ENCODE measurements around the gene ARL6IP6. TPM values are rescaled to one million over a fixed set of nuclear protein-coding genes. Genes with fewer than 3 reads are reported as not detected.
A peak's percentile ranks its signal among the peaks of the same experiment; 100 is the strongest.
"Not testable (repeated sequence)": the region's sequence is repeated elsewhere in the genome, so short reads cannot be mapped to it uniquely, and the experiment has no call there.

ARL6IP6 gene
- total RNA-seq, 1 experiment from 2014 or later, result 45.9 TPM

DNA sequence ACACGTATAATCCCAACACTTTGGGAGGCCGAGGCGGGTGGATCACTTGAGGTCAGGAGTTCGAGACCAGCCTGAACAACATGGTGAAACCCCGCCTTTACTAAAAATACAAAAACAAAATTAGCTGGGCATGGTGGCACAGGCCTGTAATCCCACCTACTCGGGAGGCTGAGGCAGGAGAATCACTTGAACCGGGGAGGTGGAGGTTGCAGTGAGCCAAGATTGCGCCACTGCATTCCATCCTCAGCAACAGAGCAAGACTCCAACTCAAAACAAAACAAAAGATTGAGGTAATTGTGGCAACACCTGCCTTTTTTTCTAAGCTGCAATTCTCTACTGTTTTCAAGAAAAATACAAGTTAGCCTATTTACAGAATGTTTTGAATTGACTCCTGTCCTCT is 4.2 kb downstream of the ARL6IP6 start:
- DNase-seq (ENCODE audit: low spot score), result not testable (repeated sequence)

GRCh38 chr2:152723918-152724317 is 5.5 kb downstream of the ARL6IP6 start:
- no peak for DNase-seq (ENCODE audit: low spot score)

GRCh38 chr2:152729844-152730243 is 11.4 kb downstream of the ARL6IP6 start:
- DNase-seq (ENCODE audit: low spot score), result no peak

DNA sequence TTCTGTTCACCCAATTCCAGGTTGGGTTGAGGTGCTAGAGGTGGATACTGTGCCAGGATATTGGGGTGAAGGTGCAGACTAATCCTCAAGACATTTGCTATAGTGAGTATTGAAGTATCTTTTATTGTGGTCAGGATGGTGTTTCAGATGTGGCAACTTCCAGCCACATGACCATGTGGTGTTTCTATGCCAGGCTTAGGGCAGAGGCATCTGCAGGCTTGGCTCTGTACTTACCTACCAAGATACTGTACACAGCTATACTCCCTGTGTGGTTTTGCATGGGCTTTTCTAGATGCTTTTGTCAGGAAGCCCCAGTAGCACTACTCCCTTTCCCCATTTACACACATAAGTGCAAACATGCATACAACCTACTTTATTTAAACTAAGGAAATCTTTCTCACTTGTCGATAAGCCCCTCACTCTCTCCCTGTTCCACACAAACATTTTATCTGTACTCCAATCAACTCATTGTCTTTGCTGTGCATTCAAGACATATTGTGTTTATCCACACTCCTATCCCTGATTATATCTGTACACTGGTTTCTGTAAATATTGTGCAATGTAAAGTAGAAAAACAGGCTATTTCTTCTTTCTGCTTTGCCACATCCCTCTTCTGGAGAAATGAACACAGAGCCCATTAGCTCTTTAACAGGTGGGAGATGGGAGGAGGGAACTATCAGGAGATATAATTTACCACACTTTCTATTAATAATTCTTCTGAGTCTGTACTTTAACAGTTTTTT is 12.3 kb downstream of the ARL6IP6 start:
- peak; percentile 21 for DNase-seq (ENCODE audit: low spot score)

- DNase-seq (ENCODE audit: low spot score), result not testable (repeated sequence)
These were observed 19.1 kb downstream of the ARL6IP6 start for GRCh38 chr2:152737509-152737908.

- no peak for DNase-seq (ENCODE audit: low spot score)
These were observed 20.0 kb downstream of the ARL6IP6 start for GRCh38 chr2:152738438-152738837.

GRCh38 chr2:152739705-152740104 is 21.3 kb downstream of the ARL6IP6 start:
- not testable (repeated sequence) for DNase-seq (ENCODE audit: low spot score)

DNA sequence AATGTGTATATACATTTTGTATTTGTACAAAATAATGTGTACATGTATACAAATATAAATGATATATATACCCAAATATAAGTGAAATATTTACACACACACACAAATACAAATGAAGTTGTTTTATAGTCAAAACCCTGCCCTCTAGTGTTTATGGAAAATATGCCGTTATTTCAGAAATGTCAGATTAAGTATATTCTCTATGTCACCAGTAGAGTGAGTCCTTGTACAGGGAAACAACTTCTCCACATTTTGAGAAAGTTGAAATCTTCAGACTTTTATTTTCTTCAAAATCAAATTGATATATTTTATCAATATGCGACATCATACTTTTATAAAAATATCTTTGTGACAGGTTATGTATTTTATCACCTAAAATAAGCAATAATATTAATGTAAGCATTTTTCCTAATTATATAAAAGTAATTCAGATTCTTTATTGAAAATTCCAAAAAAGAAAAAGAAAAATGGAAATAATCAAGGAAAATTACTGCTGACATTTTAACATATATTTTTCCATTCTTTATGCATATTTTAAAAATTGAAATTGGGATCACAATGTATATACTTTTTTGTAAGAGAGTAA is 22.4 kb downstream of the ARL6IP6 start:
- DNase-seq (ENCODE audit: low spot score), result peak; percentile 56

DNA sequence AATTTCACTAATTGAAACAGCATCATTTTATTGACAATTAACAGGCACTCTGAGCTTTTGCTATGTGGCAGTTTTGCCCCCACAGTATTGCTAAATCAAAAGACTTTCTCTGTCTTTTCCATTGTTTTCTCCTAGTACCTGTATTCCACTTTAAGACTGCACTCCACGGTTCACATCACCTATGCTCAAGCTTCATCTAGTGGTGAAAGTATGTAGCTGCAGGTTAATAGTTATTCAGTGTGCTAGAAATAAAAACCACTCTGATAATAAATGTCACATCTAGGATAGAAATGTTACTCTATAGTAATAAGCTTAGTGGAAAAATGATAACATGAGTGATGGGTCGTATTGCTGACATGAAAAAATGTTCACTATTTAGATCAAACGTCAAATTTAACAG is 24.6 kb downstream of the ARL6IP6 start:
- DNase-seq (ENCODE audit: low spot score), result peak; percentile 11

- peak; percentile 18 for DNase-seq (ENCODE audit: low spot score)
These were observed 29.3 kb downstream of the ARL6IP6 start for GRCh38 chr2:152747751-152748150.

DNA sequence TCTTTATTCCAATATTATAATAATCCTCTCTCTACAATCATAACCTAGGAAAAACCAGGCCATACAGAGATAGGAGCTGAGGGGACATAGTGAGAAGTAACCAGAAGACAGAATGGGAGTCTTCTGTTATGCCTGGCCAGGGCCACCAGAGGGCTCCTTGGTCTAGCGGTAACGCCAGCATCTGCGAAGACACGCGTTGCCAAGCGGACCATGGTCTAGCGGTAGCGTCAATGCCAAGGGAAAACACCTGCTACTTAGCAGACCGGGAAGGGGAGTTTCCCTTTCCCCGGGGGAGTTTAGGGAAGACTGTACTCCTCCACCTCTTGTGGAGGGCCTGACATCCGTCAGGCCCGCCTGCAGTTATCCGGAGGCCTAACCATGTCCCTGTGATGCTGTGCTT is 36.6 kb downstream of the ARL6IP6 start:
- peak; percentile 6 for DNase-seq (ENCODE audit: low spot score)

- no peak for DNase-seq (ENCODE audit: low spot score)
These were observed 41.1 kb downstream of the ARL6IP6 start for GRCh38 chr2:152759290-152760072.

DNA sequence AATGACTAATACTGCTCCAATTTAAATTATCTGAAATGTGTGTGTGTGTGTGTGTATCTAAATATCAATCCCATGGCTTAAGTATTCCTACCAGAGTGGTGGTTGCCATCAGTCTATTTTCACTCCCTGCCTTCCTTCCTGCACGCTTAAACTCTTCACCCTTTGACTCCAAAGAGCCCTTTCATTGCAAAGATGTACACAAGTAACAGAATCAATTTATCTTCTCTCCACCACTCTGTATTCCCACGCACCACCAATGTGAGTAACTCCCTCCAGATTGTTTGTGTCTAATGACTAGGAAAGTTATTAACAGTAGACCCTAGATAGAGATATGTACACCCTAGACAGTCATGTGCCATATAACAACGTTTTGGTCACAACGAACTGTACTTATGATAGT is 42.8 kb downstream of the ARL6IP6 start:
- no peak for DNase-seq (ENCODE audit: low spot score)

- DNase-seq (ENCODE audit: low spot score), result peak; percentile 26
These were observed 43.8 kb downstream of the ARL6IP6 start for GRCh38 chr2:152762202-152762601.

GRCh38 chr2:152763208-152763607 is 44.8 kb downstream of the ARL6IP6 start:
- DNase-seq (ENCODE audit: low spot score), result not testable (repeated sequence)

GRCh38 chr2:152763651-152764050 is 45.2 kb downstream of the ARL6IP6 start:
- no peak for DNase-seq (ENCODE audit: low spot score)

DNA sequence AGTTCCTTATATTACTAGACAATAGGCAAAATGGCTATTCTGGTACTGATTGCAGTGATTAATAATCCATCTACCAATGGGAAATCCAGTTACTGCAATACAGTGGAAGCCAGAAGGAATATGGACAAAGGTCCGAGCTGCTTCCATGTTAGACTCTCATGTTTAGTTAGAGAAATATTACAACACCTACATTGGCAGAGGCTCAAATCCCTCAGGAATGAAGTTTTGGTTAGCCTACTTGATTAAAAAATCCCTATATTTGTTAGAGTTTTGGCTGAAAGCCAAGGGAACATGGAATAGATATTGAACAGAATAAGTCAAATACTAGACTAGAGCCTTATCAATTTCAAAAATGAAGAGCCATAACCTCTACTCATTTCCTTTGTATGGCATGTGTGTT is 48.5 kb downstream of the ARL6IP6 start:
- peak; percentile 12 for DNase-seq (ENCODE audit: low spot score)

- DNase-seq (ENCODE audit: low spot score), result no peak
These were observed 62.8 kb downstream of the ARL6IP6 start for GRCh38 chr2:152781175-152781574.

GRCh38 chr2:152782171-152782570 is 63.8 kb downstream of the ARL6IP6 start:
- no peak for DNase-seq (ENCODE audit: low spot score)

- DNase-seq (ENCODE audit: low spot score), result no peak
These were observed 72.5 kb downstream of the ARL6IP6 start for GRCh38 chr2:152790883-152791282.

DNA sequence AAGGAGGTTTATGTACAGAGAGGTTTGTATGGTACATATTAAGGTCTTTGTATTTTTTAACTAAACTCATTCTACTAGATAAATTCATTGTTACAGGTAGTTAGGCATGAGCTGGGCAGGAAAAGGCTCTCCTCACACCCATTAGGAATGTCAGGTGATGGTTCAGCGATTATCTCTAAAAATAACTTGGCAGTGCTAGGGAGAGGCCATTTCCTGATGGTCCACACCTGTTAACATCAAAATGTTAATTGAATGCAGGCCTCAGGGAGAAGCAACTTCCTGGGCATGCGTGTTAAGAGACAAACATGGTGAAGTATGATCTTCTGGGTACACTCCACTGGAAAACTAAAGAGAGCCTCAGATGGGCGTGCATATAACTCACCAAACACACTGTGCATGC is 73.6 kb downstream of the ARL6IP6 start:
- no peak for DNase-seq (ENCODE audit: low spot score)

DNA sequence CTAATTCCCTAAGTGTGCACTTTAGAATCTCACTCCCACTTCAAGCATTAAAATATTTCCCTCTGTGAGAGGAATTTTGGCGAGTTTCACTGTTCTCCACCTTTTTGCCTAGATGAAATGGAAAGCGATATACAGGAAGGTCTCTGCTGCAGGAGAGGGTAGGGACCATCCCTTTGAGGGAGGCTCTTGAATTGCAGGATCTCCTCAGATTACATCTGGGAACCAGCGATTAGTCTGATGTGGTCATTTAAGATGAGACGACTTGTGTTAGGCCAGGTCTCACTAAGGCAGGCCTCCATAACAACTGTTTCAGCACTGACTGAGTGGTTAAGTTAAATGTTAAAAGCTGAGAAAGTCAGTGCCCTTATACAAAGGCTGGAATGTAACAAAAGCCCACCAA is 74.6 kb downstream of the ARL6IP6 start:
- no peak for DNase-seq (ENCODE audit: low spot score)

DNA sequence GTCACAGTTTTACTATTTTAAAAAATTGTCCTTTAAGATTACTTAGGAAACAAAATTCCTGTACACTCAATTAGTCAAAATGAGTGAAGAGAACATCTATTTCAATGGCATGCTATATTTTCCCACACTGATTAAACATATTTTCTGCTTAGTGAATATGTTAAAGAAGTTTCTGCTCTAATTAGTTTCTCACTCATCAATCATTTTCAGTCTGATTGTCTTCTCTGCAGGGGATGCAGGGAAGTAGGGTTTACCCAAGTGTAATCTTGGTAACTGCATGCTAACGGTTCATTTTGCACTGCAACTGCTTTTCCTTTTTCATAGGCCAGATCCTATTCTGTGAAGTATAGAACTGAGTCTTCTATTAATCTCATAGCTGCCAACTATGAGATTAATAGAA is 78.5 kb downstream of the ARL6IP6 start:
- no peak for DNase-seq (ENCODE audit: low spot score)

Measured in H4 (cell line).